Measurements from ENCODE around the gene NKD2.

- TF ChIP-seq CTCF (conservative IDR thresholded peaks at IDR 0.05; ENCODE audit: low read depth, low read length) (no peak), POLR2A (IDR thresholded peaks at IDR 0.05; ENCODE audit: low read depth, low read length) (no peak), SMC3 (IDR thresholded peaks at IDR 0.05; ENCODE audit: low read depth, low read length) (no peak), USF2 (IDR thresholded peaks at IDR 0.05; ENCODE audit: low read depth, low read length) (no peak), CHD1 (IDR thresholded peaks at IDR 0.05; ENCODE audit: low read depth, low read length) (no peak), MAFK (IDR thresholded peaks at IDR 0.05; ENCODE audit: low read depth, low read length) (no peak), RFX5 (IDR thresholded peaks at IDR 0.05; ENCODE audit: low read depth, low read length) (no peak), MXI1 (IDR thresholded peaks at IDR 0.05; ENCODE audit: borderline replicate concordance, low read depth, low read length) (no peak), NFE2L2 (IDR thresholded peaks at IDR 0.05; ENCODE audit: low read depth, low read length) (no peak), MAZ (IDR thresholded peaks at IDR 0.05; ENCODE audit: borderline replicate concordance, low read depth, low read length) (no peak), FOS (IDR thresholded peaks at IDR 0.05; ENCODE audit: low read depth, low read length) (no peak), RAD21 (IDR thresholded peaks at IDR 0.05; ENCODE audit: low read length) (no peak)
These were observed 25.4 kb upstream of the NKD2 start for GRCh38 chr5:983238-983524.

Measured in IMR-90 (cell line).